ENCODE measurements around the gene SV2A.
"Not testable (repeated sequence)": the region's sequence is repeated elsewhere in the genome, so short reads cannot be mapped to it uniquely, and the experiment has no call there.

Gene SV2A

GRCh38 chr1:149928401-149928724 lies 10.7 kb upstream of the SV2A start:
- no peak for DNase-seq

GRCh38 chr1:149927563-149928400 lies 10.1 kb upstream of the SV2A start, which contains the start of gene SF3B4:
TSS of gene SF3B4 (minus strand) at chr1:149927803. CDS start at chr1:149927759, 44 bp downstream.
- peak; percentile 93 for DNase-seq

- no peak for DNase-seq
Measured at GRCh38 chr1:149927056-149927562, 9.5 kb upstream of the SV2A start.

GRCh38 chr1:149926296-149926695 lies 8.7 kb upstream of the SV2A start:
- no peak for DNase-seq

- no peak for DNase-seq
Measured at GRCh38 chr1:149925751-149926150, 8.1 kb upstream of the SV2A start.

GRCh38 chr1:149925345-149925744 lies 7.7 kb upstream of the SV2A start:
- DNase-seq = no peak

- DNase-seq = no peak
Measured at GRCh38 chr1:149923626-149924025, 6.0 kb upstream of the SV2A start.

- no peak for DNase-seq
Measured at GRCh38 chr1:149916898-149917252, 769 bp downstream of the SV2A start.

GRCh38 chr1:149916193-149916897 lies 1.3 kb downstream of the SV2A start:
- no peak for DNase-seq

- DNase-seq = no peak
Measured at GRCh38 chr1:149915429-149916192, 2.0 kb downstream of the SV2A start.

- DNase-seq = no peak
Measured at GRCh38 chr1:149914545-149914944, 3.1 kb downstream of the SV2A start.

GRCh38 chr1:149906570-149907075 lies 11.0 kb downstream of the SV2A start:
- no peak for DNase-seq

GRCh38 chr1:149903836-149904491 lies 13.7 kb downstream of the SV2A start:
- no peak for DNase-seq

GRCh38 chr1:149899460-149900284 lies 18.0 kb downstream of the SV2A start, which contains the start of gene BOLA1:
TSS of gene BOLA1 (plus strand) at chr1:149899568. CDS start at chr1:149900060, 492 bp downstream.
- DNase-seq = peak; percentile 88

GRCh38 chr1:149896575-149896974 lies 21.1 kb downstream of the SV2A start:
- no peak for DNase-seq

GRCh38 chr1:149888999-149889289 lies 28.7 kb downstream of the SV2A start:
- DNase-seq = no peak

- DNase-seq = peak; percentile 80
Measured at GRCh38 chr1:149888247-149888998, 29.2 kb downstream of the SV2A start.

- peak; percentile 92 for DNase-seq
Measured at GRCh38 chr1:149887456-149888246, 30.0 kb downstream of the SV2A start.

GRCh38 chr1:149887196-149887455 lies 30.5 kb downstream of the SV2A start:
- not testable (repeated sequence) for DNase-seq

GRCh38 chr1:149886396-149887195 lies 31.0 kb downstream of the SV2A start:
- peak; percentile 93 for DNase-seq
